ENCODE data around the gene MDK.

GRCh38 chr11:46390331-46391171, 9.1 kb downstream of the MDK start:
- TF ChIP-seq PAX5 (IDR thresholded peaks at IDR 0.05; ENCODE audit: insufficient read depth, low read length, severe bottlenecking): no peak
- no peak for TF ChIP-seq POLR2A (IDR thresholded peaks at IDR 0.05; ENCODE audit: low read depth, low read length)
